ENCODE measurements around the gene ARHGAP26.

Gene ARHGAP26

GRCh38 chr5:143156086-143156485, 385.9 kb downstream of the ARHGAP26 start:
- TF ChIP-seq SIN3A (IDR thresholded peaks at IDR 0.05; ENCODE audit: borderline replicate concordance, insufficient read depth, low read length) (no peak), REST (IDR thresholded peaks at IDR 0.05; ENCODE audit: insufficient read depth in 1 of 2, low read depth in 2 of 2, low read length in 2 of 2) (no peak), FOXP2 (optimal IDR thresholded peaks at IDR 0.05; ENCODE audit: borderline replicate concordance, extremely low read depth, extremely low read length, insufficient read depth) (no peak), POLR2AphosphoS5 (IDR thresholded peaks at IDR 0.05; ENCODE audit: low read depth, low read length) (no peak), TAF1 (IDR thresholded peaks at IDR 0.05; ENCODE audit: borderline replicate concordance, insufficient read depth, low read length) (no peak)

- no peak for TF ChIP-seq TAF1 (IDR thresholded peaks at IDR 0.05; ENCODE audit: borderline replicate concordance, insufficient read depth, low read length)
- no peak for TF ChIP-seq SIN3A (IDR thresholded peaks at IDR 0.05; ENCODE audit: borderline replicate concordance, insufficient read depth, low read length)
- TF ChIP-seq REST (IDR thresholded peaks at IDR 0.05; ENCODE audit: insufficient read depth in 1 of 2, low read depth in 2 of 2, low read length in 2 of 2): no peak
These were observed 386.4 kb downstream of the ARHGAP26 start for GRCh38 chr5:143156572-143156971.

- TF ChIP-seq POLR2AphosphoS5 (IDR thresholded peaks at IDR 0.05; ENCODE audit: low read depth, low read length) (no peak), TAF1 (IDR thresholded peaks at IDR 0.05; ENCODE audit: borderline replicate concordance, insufficient read depth, low read length) (no peak), FOXP2 (optimal IDR thresholded peaks at IDR 0.05; ENCODE audit: borderline replicate concordance, extremely low read depth, extremely low read length, insufficient read depth) (no peak), REST (IDR thresholded peaks at IDR 0.05; ENCODE audit: insufficient read depth in 1 of 2, low read depth in 2 of 2, low read length in 2 of 2) (no peak), SIN3A (IDR thresholded peaks at IDR 0.05; ENCODE audit: borderline replicate concordance, insufficient read depth, low read length) (no peak)
These were observed 388.9 kb downstream of the ARHGAP26 start for GRCh38 chr5:143159031-143159430.

- TF ChIP-seq FOXP2 (optimal IDR thresholded peaks at IDR 0.05; ENCODE audit: borderline replicate concordance, extremely low read depth, extremely low read length, insufficient read depth) (no peak), SIN3A (IDR thresholded peaks at IDR 0.05; ENCODE audit: borderline replicate concordance, insufficient read depth, low read length) (no peak), REST (IDR thresholded peaks at IDR 0.05; ENCODE audit: insufficient read depth in 1 of 2, low read depth in 2 of 2, low read length in 2 of 2) (no peak), TAF1 (IDR thresholded peaks at IDR 0.05; ENCODE audit: borderline replicate concordance, insufficient read depth, low read length) (no peak)
These were observed 391.8 kb downstream of the ARHGAP26 start for GRCh38 chr5:143161885-143162540.

- TF ChIP-seq REST (IDR thresholded peaks at IDR 0.05; ENCODE audit: insufficient read depth in 1 of 2, low read depth in 2 of 2, low read length in 2 of 2) (no peak), FOXP2 (optimal IDR thresholded peaks at IDR 0.05; ENCODE audit: borderline replicate concordance, extremely low read depth, extremely low read length, insufficient read depth) (no peak), TAF1 (IDR thresholded peaks at IDR 0.05; ENCODE audit: borderline replicate concordance, insufficient read depth, low read length) (no peak), POLR2AphosphoS5 (IDR thresholded peaks at IDR 0.05; ENCODE audit: low read depth, low read length) (no peak), SIN3A (IDR thresholded peaks at IDR 0.05; ENCODE audit: borderline replicate concordance, insufficient read depth, low read length) (no peak)
These were observed 392.6 kb downstream of the ARHGAP26 start for GRCh38 chr5:143162810-143163209.

All from PFSK-1 (cell line).